B cell (primary cell): Measurements from ENCODE around the gene SLC12A4. TPM values are rescaled to one million over a fixed set of nuclear protein-coding genes. Genes with fewer than 3 reads are reported as not detected.

ENCODE experiments used
- ATAC-seq: fragments of 200-7000 bp; cut with Tn5 transposase; one replicate; pipeline ENCODE4 v1.10.0; 2021; ENCODE audit warnings: low read depth, mild to moderate bottlenecking, moderate number of reproducible peaks, moderate library complexity
- CTCF ChIA-PET: fragments of 350-600 bp; sonication (Branson Sonifier 250); formaldehyde crosslinking; loops from one replicate; lab custom pipeline; 2021; ENCODE audit warnings: antibody characterized with exemption, inconsistent platforms; lab: Charles Lee
- POLR2A ChIA-PET: fragments of 350-600 bp; sonication (Branson Sonifier 250); formaldehyde crosslinking; loops from one replicate; lab custom pipeline; 2021; ENCODE audit warnings: antibody characterized with exemption; lab: Charles Lee
- DNase-seq: peaks from one replicate; pipeline ENCODE4 v3.0.0; 2013
- H2AFZ ChIP-seq: 2 replicates; pipeline ENCODE4 v1.6.1; 2012; ENCODE audit warnings: mild to moderate bottlenecking, low read depth, low read length; ENCODE audit not compliant: insufficient read depth, poor library complexity, severe bottlenecking
- H3K27ac ChIP-seq, 2 donors: 1 replicate in 1 of 2; 2 replicates in 1 of 2; pipeline ENCODE4 v1.5.1; 2012 to 2013; ENCODE audit warnings: low read length in 2 of 2, mild to moderate bottlenecking in 2 of 2, moderate library complexity in 1 of 2
- H3K27me3 ChIP-seq, 4 experiments: fragments of 200-600 bp in 1 of 4; sonication (generic) in 1 of 4; replicated peaks in 1 of 4; 1 replicate in 2 of 4; 2 replicates in 2 of 4; pipeline versions ENCODE4 v1.6.1 to v1.7.0; 2013 to 2016; ENCODE audit warnings: low read length in 3 of 4, mild to moderate bottlenecking in 2 of 4, mixed read lengths in 1 of 4, moderate library complexity in 1 of 4; ENCODE audit not compliant: insufficient read depth in 4 of 4, control insufficient read depth in 3 of 4; ENCODE audit errors: control extremely low read depth in 1 of 4
- H3K36me3 ChIP-seq, 2 experiments: replicated peaks in 1 of 2; 1 replicate in 1 of 2; 2 replicates in 1 of 2; pipeline versions ENCODE4 v1.6.1 to v1.7.1; 2013; ENCODE audit warnings: low read length in 1 of 2; ENCODE audit not compliant: insufficient read depth in 2 of 2, control insufficient read depth in 1 of 2; ENCODE audit errors: control extremely low read depth in 1 of 2, extremely low read depth in 1 of 2
- H3K4me1 ChIP-seq, 2 donors: fragments of 200-600 bp in 1 of 2; sonication (generic) in 1 of 2; 1 replicate in 1 of 2; 2 replicates in 1 of 2; pipeline versions ENCODE4 v1.5.1 to v1.6.1; 2013 to 2017; ENCODE audit warnings: low read length in 2 of 2; ENCODE audit not compliant: control insufficient read depth in 2 of 2, insufficient read depth in 2 of 2
- H3K4me2 ChIP-seq: replicated peaks from 2 replicates; pipeline ENCODE3; 2012; ENCODE audit warnings: mild to moderate bottlenecking, low read depth, low read length; ENCODE audit not compliant: poor library complexity, severe bottlenecking
- H3K4me3 ChIP-seq, 5 experiments: fragments of 200-600 bp in 1 of 5; sonication (generic) in 1 of 5; 1 replicate in 3 of 5; 2 replicates in 2 of 5; pipeline versions ENCODE4 v1.5.1 to v1.7.0; 2011 to 2016; ENCODE audit warnings: low read length in 4 of 5, mild to moderate bottlenecking in 4 of 5, low read depth in 2 of 5, control low read depth in 1 of 5, moderate library complexity in 1 of 5; ENCODE audit not compliant: insufficient read depth in 1 of 5; ENCODE audit errors: control extremely low read depth in 1 of 5, extremely low read depth in 1 of 5
- H3K79me2 ChIP-seq: fragments of 200-600 bp; sonication (generic); one replicate; pipeline ENCODE4 v1.6.0; 2016; ENCODE audit warnings: low read length; ENCODE audit not compliant: control insufficient read depth, insufficient read depth
- H3K9ac ChIP-seq: fragments of 200-600 bp; sonication (generic); 2 replicates; pipeline ENCODE4 v1.6.1; 2017; ENCODE audit warnings: mild to moderate bottlenecking, low read length, moderate library complexity
- H3K9me3 ChIP-seq, 3 donors: one replicate each; pipeline versions ENCODE4 v1.6.1 to v1.7.1; 2013; ENCODE audit warnings: low read length in 2 of 3; ENCODE audit not compliant: control insufficient read depth in 2 of 3, insufficient read depth in 1 of 3; ENCODE audit errors: control extremely low read depth in 1 of 3
- H4K20me1 ChIP-seq: 2 replicates; pipeline ENCODE4 v1.6.0; 2012; ENCODE audit warnings: mild to moderate bottlenecking, low read length; ENCODE audit not compliant: insufficient read depth, control insufficient read depth, poor library complexity, severe bottlenecking
- H3K27ac Mint-ChIP-seq: one replicate; pipeline ENCODE4 v1.8.0; 2021; ENCODE audit warnings: mixed read lengths
- H3K27me3 Mint-ChIP-seq: one replicate; pipeline ENCODE4 v1.8.0; 2021; ENCODE audit warnings: mixed read lengths
- H3K4me1 Mint-ChIP-seq: one replicate; pipeline ENCODE4 v1.8.0; 2021; ENCODE audit warnings: mixed read lengths
- H3K4me3 Mint-ChIP-seq: one replicate; pipeline ENCODE4 v1.8.0; 2021; ENCODE audit warnings: mixed read lengths
- H3K9me3 Mint-ChIP-seq: one replicate; pipeline ENCODE4 v1.8.0; 2022; ENCODE audit warnings: mixed read lengths; ENCODE audit not compliant: insufficient read depth
- EZH2 ChIP-seq: IDR thresholded peaks from 2 replicates; pipeline ENCODE4 v1.6.1; 2012; ENCODE audit warnings: borderline replicate concordance, low read depth, mild to moderate bottlenecking, moderate library complexity, low read length; ENCODE audit not compliant: insufficient read depth, poor library complexity, severe bottlenecking
- WGBS: methylation state at CpG from one replicate; pipeline ENCODE4 v1.1.5; 2013; ENCODE audit warnings: missing lambda C conversion rate; ENCODE audit not compliant: insufficient coverage; 5-methylcytosine and 5-hydroxymethylcytosine counted together
- intact Hi-C: fragments of 100-400 bp; cut with micrococcal nuclease; formaldehyde crosslinking; loops from one replicate; pipeline ENCODE4 v1.10.0; 2022
- polyA plus RNA-seq: library from polyadenylated mRNA; depleted of rRNA; stranded (reverse); fragments of >200 nt; gene quantifications from 2 replicates; pipeline ENCODE4 v1.2.3, GENCODE V29; 2012
- total RNA-seq, 2 donors: library from RNA; stranded (reverse); fragments of 120-200 nt in 1 of 2; gene quantifications; 1 replicate in 1 of 2; 2 replicates in 1 of 2; pipeline versions ENCODE4 v1.2.3 to v1.2.4, GENCODE V29; 2013 to 2022
- TF ChIP-seq, protein P1 (sequence below): fragments of 200-600 bp; IDR thresholded peaks from one replicate; pipeline ENCODE4 v1.8.0; 2022; ENCODE audit warnings: antibody characterized with exemption, mild to moderate bottlenecking

Gene SLC12A4
- total and polyA plus RNA-seq, 2 donors (not counting 1 experiment from before 2014, with no cell fraction given) = 20.2 to 42.2 TPM

DNA sequence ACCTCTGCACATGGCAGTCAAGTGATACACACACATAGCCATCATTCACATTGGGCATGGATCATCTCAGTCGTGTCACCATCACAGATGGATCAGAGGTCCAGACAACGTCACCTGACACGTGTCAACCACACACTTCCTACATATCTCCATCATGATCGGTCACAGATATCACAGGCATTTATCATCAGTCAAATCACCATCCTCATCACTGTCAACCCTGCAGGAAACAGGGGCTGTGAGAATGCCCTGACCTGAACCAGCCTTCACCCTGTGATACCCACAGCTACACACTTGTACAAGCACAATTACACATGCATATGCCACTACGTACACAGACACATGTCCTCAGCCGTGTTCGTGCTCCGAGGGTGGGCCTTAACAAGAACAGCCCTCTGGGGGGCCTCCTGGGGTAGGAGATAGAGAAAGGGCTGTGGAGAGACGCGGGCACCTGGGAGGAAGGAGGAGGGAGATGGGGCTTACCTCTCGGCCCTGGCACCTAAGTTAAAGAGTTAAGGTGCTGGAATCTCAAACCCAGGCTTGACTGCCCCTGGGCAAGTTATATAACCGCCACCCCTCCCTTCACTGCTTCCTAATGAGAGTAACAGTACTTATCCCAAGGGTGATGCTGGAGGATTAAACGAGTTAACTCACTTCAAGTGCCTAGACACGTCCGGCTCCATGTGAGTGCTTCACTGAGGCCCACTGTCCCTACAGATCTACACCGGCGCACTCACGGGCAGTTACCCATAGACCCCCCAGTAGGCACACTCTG is 1.1 kb downstream of the SLC12A4 start:
- peaks cover 22% of the 10 kb centered on the region for H3K79me2 ChIP-seq
- peaks cover 10 to 19% of the 10 kb centered on the region in 2 donors for H3K4me1 ChIP-seq
- H3K27ac ChIP-seq = peak overlapping the region in 1 of 2 donors; percentile 63
- Mint-ChIP-seq H3K9me3 (no peaks in the 10 kb centered on the region), H3K27me3 (no peaks in the 10 kb centered on the region), H3K4me3 (peak overlapping the region; percentile 88), H3K27ac (peak overlapping the region; percentile 91), H3K4me1 (peaks cover 20% of the 10 kb centered on the region)
- peak overlapping the region; percentile 80 for H2AFZ ChIP-seq
- CTCF ChIA-PET = interaction anchor here (0.6 to 3.2 kb wide), 4 partner anchors 30 to 175 kb away, joined by 3 to 11 read pairs (median 6); partner anchors contain the start of genes NRN1L and PSMB10
- peak overlapping the region; percentile 100 for H3K4me2 ChIP-seq
- TF ChIP-seq, protein P1, sequence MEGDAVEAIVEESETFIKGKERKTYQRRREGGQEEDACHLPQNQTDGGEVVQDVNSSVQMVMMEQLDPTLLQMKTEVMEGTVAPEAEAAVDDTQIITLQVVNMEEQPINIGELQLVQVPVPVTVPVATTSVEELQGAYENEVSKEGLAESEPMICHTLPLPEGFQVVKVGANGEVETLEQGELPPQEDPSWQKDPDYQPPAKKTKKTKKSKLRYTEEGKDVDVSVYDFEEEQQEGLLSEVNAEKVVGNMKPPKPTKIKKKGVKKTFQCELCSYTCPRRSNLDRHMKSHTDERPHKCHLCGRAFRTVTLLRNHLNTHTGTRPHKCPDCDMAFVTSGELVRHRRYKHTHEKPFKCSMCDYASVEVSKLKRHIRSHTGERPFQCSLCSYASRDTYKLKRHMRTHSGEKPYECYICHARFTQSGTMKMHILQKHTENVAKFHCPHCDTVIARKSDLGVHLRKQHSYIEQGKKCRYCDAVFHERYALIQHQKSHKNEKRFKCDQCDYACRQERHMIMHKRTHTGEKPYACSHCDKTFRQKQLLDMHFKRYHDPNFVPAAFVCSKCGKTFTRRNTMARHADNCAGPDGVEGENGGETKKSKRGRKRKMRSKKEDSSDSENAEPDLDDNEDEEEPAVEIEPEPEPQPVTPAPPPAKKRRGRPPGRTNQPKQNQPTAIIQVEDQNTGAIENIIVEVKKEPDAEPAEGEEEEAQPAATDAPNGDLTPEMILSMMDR = no peak
- no peak for TF ChIP-seq EZH2
- peaks cover 0 to 7% of the 10 kb centered on the region in 2 experiments for H3K36me3 ChIP-seq
- H3K9ac ChIP-seq = peak overlapping the region; percentile 82
- no peaks in the 10 kb centered on the region for H3K9me3 ChIP-seq
- WGBS = 29% methylated on average over 15 of the region's 18 CpGs
- H3K27me3 ChIP-seq = no peaks in the 10 kb centered on the region
- peaks cover 8% of the 10 kb centered on the region for H4K20me1 ChIP-seq
- ATAC-seq (no peak), DNase-seq (peak; percentile 40)
- POLR2A ChIA-PET = interaction anchor here (0.8 to 1.9 kb wide), 3 partner anchors 17 to 38 kb away, joined by 3 to 8 read pairs (median 5); partner anchors contain the start of gene PSMB10
- intact Hi-C loops = loop anchor here (10.0 kb wide), 1 partner anchor 257 kb away; no protein-coding TSS in a partner anchor
- peak overlapping the region; percentile 22 to 95 (median 80) for H3K4me3 ChIP-seq
